Tibial nerve (tissue), 4 donors: ENCODE measurements around the gene SLC9A9. TPM values are rescaled to one million over a fixed set of nuclear protein-coding genes. Genes with fewer than 3 reads are reported as not detected.
"Not testable (repeated sequence)": the region's sequence is repeated elsewhere in the genome, so short reads cannot be mapped to it uniquely, and the experiment has no call there.

Experiments used
- DNase-seq, 2 donors: peaks; one replicate each; pipeline ENCODE4 v3.0.0-alpha.2; 2019; ENCODE audit warnings: low spot score in 2 of 2
- H3K27ac ChIP-seq, 4 donors: fragments of 200-600 bp; sonication (generic) in 3 of 4; one replicate each; pipeline ENCODE4 v1.5.1; 2017 to 2019; ENCODE audit warnings: mild to moderate bottlenecking in 1 of 4
- H3K27me3 ChIP-seq, 2 donors: fragments of 200-600 bp; sonication (generic) in 1 of 2; one replicate each; pipeline versions ENCODE4 v1.5.1 to v1.6.0; 2017 to 2019
- H3K36me3 ChIP-seq, 3 donors: fragments of 200-600 bp; sonication (generic); one replicate each; pipeline ENCODE4 v1.5.1; 2018 to 2019
- H3K4me1 ChIP-seq, 4 donors: fragments of 200-600 bp; sonication (generic) in 3 of 4; one replicate each; pipeline ENCODE4 v1.5.1; 2017 to 2019
- H3K4me3 ChIP-seq, 4 donors: fragments of 200-600 bp; sonication (generic) in 3 of 4; one replicate each; pipeline ENCODE4 v1.5.1; 2017 to 2019; ENCODE audit warnings: mild to moderate bottlenecking in 1 of 4, moderate library complexity in 1 of 4
- H3K9me3 ChIP-seq, 4 donors: fragments of 200-600 bp; sonication (generic) in 3 of 4; one replicate each; pipeline ENCODE4 v1.5.1; 2017 to 2019
- CTCF ChIP-seq, 5 experiments: fragments of 200-600 bp in 3 of 5; fragments of 450-650 bp in 2 of 5; sonication (generic) in 3 of 5; IDR thresholded peaks; one replicate each; pipeline ENCODE4 v1.5.1; 2016 to 2019; ENCODE audit warnings: antibody characterized with exemption in 5 of 5, mild to moderate bottlenecking in 3 of 5, moderate library complexity in 2 of 5
- EP300 ChIP-seq, 2 donors: sonication (generic); formaldehyde crosslinking; IDR thresholded peaks; one replicate each; pipeline ENCODE4 v1.6.1; 2017; ENCODE audit warnings: antibody characterized with exemption in 2 of 2, mild to moderate bottlenecking in 1 of 2
- POLR2A ChIP-seq, 2 donors: fragments of 450-650 bp; IDR thresholded peaks; one replicate each; pipeline ENCODE4 v1.6.1; 2017; ENCODE audit warnings: antibody characterized with exemption in 2 of 2, mild to moderate bottlenecking in 2 of 2, moderate library complexity in 2 of 2
- WGBS, 2 donors: methylation state at CpG; one replicate each; pipeline ENCODE4 v1.1.5; 2018; 5-methylcytosine and 5-hydroxymethylcytosine counted together
- total RNA-seq, 4 donors: library from RNA; depleted of rRNA; stranded (reverse); fragments of >200 nt; gene quantifications; one replicate each; pipeline ENCODE4 v1.1.0, GENCODE V29; 2016

SLC9A9 gene
- total RNA-seq, 4 donors from 2014 or later = 7.6 to 11.1 (median 9.2) TPM

GRCh38 chr3:143439817-143440216, 408.5 kb downstream of the SLC9A9 start:
- 50 to 53% methylated on average over 1 of the region's 1 CpG for WGBS, 2 donors
- DNase-seq = no peak

GRCh38 chr3:143437405-143437804, 410.9 kb downstream of the SLC9A9 start:
- Histone ChIP-seq H3K27me3 (no peaks in the 10 kb centered on the region), H3K9me3 (no peaks in the 10 kb centered on the region), H3K36me3 (no peaks in the 10 kb centered on the region), H3K4me3 (no peak overlapping the region), H3K27ac (no peak overlapping the region), H3K4me1 (no peaks in the 10 kb centered on the region)
- TF ChIP-seq POLR2A (IDR thresholded peaks at IDR 0.05) = no peak
- TF ChIP-seq CTCF (IDR thresholded peaks at IDR 0.05) = no peak
- no peak for TF ChIP-seq EP300 (IDR thresholded peaks at IDR 0.05)
- no peak for DNase-seq
- 93% methylated on average over 10 of the region's 10 CpGs for WGBS, 2 donors

More at GRCh38 chr3:143439817-143440216, 408.5 kb downstream of the SLC9A9 start:
- H3K27ac ChIP-seq = no peak overlapping the region
- TF ChIP-seq EP300 (IDR thresholded peaks at IDR 0.05) = no peak
- no peak for TF ChIP-seq POLR2A (IDR thresholded peaks at IDR 0.05)
- no peak for TF ChIP-seq CTCF (IDR thresholded peaks at IDR 0.05)
- H3K4me1 ChIP-seq = peaks cover 0 to 4% (median 0%) of the 10 kb centered on the region in 4 donors
- H3K27me3 ChIP-seq = no peaks in the 10 kb centered on the region
- H3K4me3 ChIP-seq = no peak overlapping the region
- no peaks in the 10 kb centered on the region for H3K36me3 ChIP-seq
- H3K9me3 ChIP-seq = no peaks in the 10 kb centered on the region

GRCh38 chr3:143436231-143436930, 411.9 kb downstream of the SLC9A9 start:
- DNase-seq = no peak
- TF ChIP-seq EP300 (IDR thresholded peaks at IDR 0.05) = no peak
- TF ChIP-seq CTCF (IDR thresholded peaks at IDR 0.05) = no peak
- TF ChIP-seq POLR2A (IDR thresholded peaks at IDR 0.05) = no peak
- 78 to 80% methylated on average over 5 of the region's 5 CpGs for WGBS, 2 donors
- Histone ChIP-seq H3K9me3 (no peaks in the 10 kb centered on the region), H3K36me3 (no peaks in the 10 kb centered on the region), H3K27ac (no peak overlapping the region), H3K4me3 (no peak overlapping the region), H3K4me1 (no peaks in the 10 kb centered on the region), H3K27me3 (no peaks in the 10 kb centered on the region)

- Histone ChIP-seq H3K27ac (no peak overlapping the region), H3K27me3 (no peaks in the 10 kb centered on the region), H3K9me3 (no peaks in the 10 kb centered on the region), H3K4me1 (no peaks in the 10 kb centered on the region), H3K4me3 (no peak overlapping the region), H3K36me3 (no peaks in the 10 kb centered on the region)
- 73 to 81% methylated on average over 4 of the region's 4 CpGs for WGBS, 2 donors
- DNase-seq = no peak
- TF ChIP-seq POLR2A (IDR thresholded peaks at IDR 0.05) = no peak
- TF ChIP-seq CTCF (IDR thresholded peaks at IDR 0.05) = peak in 1 of 5 experiments; percentile 4
Measured at GRCh38 chr3:143433787-143434378, 414.4 kb downstream of the SLC9A9 start.

- not testable (repeated sequence) for H3K9me3 ChIP-seq, H3K4me1 ChIP-seq, H3K27me3 ChIP-seq, H3K36me3 ChIP-seq, DNase-seq, H3K4me3 ChIP-seq, H3K27ac ChIP-seq
- WGBS, 2 donors = 90 to 95% methylated on average over 7 of the region's 7 CpGs
Measured at GRCh38 chr3:143431298-143431697, 417.0 kb downstream of the SLC9A9 start.
